ENCODE data around the gene MACROD2.

MACROD2 gene

DNA sequence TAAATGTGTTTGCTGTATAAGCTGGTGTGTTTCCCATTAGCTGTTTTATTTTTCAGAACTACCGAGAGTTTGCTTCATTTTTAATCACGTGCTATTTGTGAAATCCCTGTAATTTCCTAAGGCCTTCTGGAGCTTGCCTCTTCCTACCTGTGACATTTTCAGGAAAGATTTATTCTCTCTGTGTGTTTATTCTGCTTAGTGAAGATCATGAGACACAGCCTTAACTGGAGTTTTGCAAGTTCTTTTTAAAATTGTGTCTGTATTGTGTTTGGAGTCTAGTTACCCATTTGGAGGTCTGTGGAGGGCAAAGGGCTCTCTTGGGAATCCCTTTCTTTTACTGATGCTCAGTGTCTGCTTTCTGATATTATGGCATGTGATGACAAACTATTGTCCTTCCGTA, 701.2 kb downstream of the MACROD2 start:
- H3K27ac Mint-ChIP-seq, result no peak overlapping the region
- H3K4me1 Mint-ChIP-seq (ENCODE audit: low read depth), result no peaks in the 10 kb centered on the region
- no peaks in the 10 kb centered on the region for H3K27me3 Mint-ChIP-seq (ENCODE audit: low read depth)
- H3K4me3 Mint-ChIP-seq, result no peak overlapping the region
- peaks cover 13% of the 10 kb centered on the region for H3K9me3 Mint-ChIP-seq
- no peak for DNase-seq (ENCODE audit: low spot score)
- H3K36me3 Mint-ChIP-seq (ENCODE audit: low read depth), result no peaks in the 10 kb centered on the region

DNA sequence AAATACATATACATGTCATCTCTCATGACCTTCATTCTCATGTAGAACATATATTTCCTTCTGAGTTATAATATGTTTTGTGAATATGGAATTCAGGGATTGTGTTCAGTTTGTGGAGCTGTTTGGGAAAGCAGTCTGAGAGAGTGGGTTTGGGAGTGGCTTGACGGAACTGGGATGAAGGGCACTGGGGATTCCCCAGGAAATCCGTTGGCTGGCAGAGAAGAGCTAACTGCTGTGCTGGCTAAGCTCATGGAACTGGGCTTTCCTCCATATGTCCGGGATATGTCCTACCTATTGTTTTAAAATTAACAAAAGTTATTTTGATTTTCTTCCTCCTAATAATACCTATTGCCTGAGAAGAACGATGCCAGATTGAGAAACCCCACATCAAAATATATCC, 701.6 kb downstream of the MACROD2 start:
- no peak for DNase-seq (ENCODE audit: low spot score)
- Mint-ChIP-seq H3K36me3 (ENCODE audit: low read depth) (no peaks in the 10 kb centered on the region), H3K27me3 (ENCODE audit: low read depth) (no peaks in the 10 kb centered on the region), H3K9me3 (peaks cover 13% of the 10 kb centered on the region), H3K4me3 (no peak overlapping the region), H3K4me1 (ENCODE audit: low read depth) (no peaks in the 10 kb centered on the region), H3K27ac (no peak overlapping the region)

DNA sequence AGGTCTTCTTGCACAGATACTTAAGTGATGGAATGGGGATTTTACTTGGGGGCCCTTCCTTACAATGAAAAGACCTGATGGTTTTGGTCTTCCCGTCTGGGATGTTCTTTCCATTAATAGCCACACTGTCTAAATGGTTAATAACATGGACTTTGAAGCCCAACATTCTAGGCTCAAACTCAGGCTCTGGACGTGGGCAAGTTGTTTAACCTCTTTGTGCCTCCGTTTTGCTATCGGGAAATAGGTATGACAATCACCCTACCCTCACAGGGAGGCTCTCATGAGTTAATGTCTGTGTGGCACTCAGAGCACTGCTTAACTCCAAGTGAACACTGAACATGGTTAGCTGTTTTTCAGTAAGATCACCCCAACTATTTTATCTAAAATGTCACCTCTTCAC, 702.8 kb downstream of the MACROD2 start:
- Mint-ChIP-seq H3K9me3 (peaks cover 13% of the 10 kb centered on the region), H3K27ac (no peak overlapping the region), H3K27me3 (ENCODE audit: low read depth) (no peaks in the 10 kb centered on the region), H3K36me3 (ENCODE audit: low read depth) (no peaks in the 10 kb centered on the region), H3K4me1 (ENCODE audit: low read depth) (no peaks in the 10 kb centered on the region), H3K4me3 (no peak overlapping the region)
- DNase-seq (ENCODE audit: low spot score), result no peak

DNA sequence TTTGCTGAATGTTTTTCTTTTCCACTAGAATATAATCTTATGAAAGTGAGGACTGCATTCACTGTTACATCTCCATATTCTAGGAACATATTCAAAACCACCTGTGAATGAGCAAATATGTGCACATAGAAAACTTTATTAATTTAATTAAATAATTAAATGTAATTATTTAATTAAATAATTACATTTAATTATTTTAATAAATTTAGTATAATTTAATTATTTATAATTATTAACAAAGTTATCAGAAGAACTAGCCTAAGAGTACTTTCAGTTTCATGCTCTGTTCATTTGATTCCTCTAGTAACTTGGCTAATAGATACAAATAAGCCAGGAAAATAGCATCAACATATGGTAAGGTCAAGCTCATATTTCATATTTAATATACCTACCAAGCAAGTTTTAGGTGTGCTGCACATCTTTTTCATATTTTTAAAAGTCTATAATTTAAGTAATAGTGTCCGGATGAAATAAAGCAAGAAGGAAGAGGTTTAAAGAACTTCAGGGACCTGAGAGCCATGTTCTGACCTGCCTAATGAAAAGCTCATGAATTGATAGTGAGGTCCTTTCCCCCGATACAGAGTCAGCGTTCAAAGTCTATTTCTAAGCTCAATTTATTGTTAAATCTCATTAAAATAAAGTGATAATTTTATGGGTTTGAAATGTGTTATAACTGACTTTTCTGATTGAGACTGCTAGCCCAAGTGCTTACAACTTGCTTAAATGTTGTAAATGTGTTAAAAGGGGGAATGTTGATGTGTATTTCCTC, 703.5 kb downstream of the MACROD2 start:
- Mint-ChIP-seq H3K4me3 (no peak overlapping the region), H3K4me1 (ENCODE audit: low read depth) (no peaks in the 10 kb centered on the region), H3K36me3 (ENCODE audit: low read depth) (no peaks in the 10 kb centered on the region), H3K27me3 (ENCODE audit: low read depth) (no peaks in the 10 kb centered on the region), H3K27ac (no peak overlapping the region), H3K9me3 (peaks cover 13% of the 10 kb centered on the region)
- no peak for DNase-seq (ENCODE audit: low spot score)

DNA sequence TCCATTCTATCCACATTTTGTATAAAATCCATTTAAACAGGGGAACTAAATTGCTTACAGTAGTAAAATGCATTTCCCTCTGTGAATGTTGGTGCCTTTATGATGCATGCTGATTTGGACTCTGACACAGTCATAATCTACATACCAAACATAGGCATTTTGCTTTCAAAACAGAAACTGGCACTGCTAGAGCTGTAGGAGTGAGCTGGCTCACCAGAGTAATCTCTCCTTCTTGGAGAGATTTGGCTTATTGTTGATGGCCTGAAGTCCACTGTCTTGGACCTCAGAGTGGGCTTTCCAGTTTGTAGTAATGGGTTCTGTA, 705.3 kb downstream of the MACROD2 start:
- H3K27ac Mint-ChIP-seq, result no peak overlapping the region
- no peak for DNase-seq (ENCODE audit: low spot score)
- H3K9me3 Mint-ChIP-seq, result peaks cover 28% of the 10 kb centered on the region
- H3K4me3 Mint-ChIP-seq, result no peak overlapping the region
- H3K36me3 Mint-ChIP-seq (ENCODE audit: low read depth), result no peaks in the 10 kb centered on the region
- no peaks in the 10 kb centered on the region for H3K4me1 Mint-ChIP-seq (ENCODE audit: low read depth)
- no peaks in the 10 kb centered on the region for H3K27me3 Mint-ChIP-seq (ENCODE audit: low read depth)

DNA sequence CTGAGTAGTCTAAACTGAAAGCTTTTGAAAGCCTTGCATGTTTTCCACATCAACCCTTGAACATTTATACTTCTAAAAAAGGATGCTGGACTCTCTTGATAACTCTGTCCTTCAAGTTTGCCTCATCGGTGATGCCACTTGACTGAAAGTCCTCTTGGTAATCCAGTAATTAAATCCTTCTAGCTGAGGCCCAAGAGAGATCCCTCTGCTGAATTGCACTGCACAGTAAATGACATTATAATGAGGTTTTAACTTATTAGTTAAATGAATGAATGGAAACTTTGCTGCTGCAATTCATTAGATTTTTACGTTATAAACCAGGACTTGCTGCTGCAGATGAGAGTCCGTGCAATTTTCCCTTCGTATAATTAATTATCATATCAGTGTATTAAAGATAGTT, 706.0 kb downstream of the MACROD2 start:
- H3K9me3 Mint-ChIP-seq, result peaks cover 25% of the 10 kb centered on the region
- no peaks in the 10 kb centered on the region for H3K36me3 Mint-ChIP-seq (ENCODE audit: low read depth)
- H3K27ac Mint-ChIP-seq, result no peak overlapping the region
- H3K4me3 Mint-ChIP-seq, result no peak overlapping the region
- H3K4me1 Mint-ChIP-seq (ENCODE audit: low read depth), result no peaks in the 10 kb centered on the region
- no peaks in the 10 kb centered on the region for H3K27me3 Mint-ChIP-seq (ENCODE audit: low read depth)
- DNase-seq (ENCODE audit: low spot score), result no peak

DNA sequence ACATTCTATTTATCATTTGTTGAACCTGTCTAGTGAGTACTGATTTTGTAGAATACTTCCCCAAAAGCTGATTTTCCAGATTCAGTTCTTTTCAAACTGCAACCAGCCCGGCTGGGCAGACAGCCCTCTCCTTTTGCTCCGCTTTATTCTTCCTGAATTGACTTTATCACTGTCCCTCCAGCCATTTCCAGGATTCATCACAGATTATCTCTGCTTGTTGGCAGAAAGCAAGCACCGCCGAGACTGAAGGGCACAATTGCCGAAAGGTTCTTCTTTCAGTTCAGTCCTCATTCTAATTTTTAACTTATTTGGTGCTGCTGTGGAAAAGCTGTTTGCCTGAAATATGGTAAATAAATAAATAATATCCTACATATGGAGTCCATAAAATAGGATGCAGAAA, 711.2 kb downstream of the MACROD2 start:
- H3K4me3 Mint-ChIP-seq, result no peak overlapping the region
- peaks cover 31% of the 10 kb centered on the region for H3K9me3 Mint-ChIP-seq

DNA sequence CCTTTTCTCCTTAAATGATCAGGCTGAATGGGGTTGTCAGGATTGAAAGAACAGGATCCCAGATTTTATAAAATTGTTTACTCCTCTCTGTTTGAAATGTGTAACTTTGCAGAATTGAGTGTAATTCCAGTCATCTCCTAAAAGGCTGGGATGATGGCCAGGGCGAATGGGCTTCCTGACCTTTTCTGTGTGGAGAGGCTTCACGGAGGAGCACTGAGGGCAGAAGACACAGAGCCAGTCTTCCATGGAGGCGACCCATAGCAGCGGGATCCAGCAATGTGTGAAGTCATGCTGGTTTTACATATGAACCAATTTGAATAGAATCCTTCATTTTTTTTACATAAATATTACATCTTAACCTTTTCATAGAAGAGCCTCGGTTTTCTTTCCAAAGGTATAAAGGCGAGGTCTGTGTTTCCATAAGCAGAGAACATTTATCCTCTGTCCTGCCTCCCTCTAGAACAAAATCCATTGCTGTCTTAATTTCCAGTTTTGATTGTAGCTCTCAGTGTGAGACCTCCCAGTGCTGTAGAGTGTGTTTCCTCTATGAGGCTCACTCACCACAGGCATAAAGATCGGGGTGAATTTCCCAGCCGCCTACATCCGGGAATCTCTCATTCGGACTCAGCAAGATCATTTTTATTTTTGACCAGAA, 711.8 kb downstream of the MACROD2 start:
- Mint-ChIP-seq H3K4me1 (ENCODE audit: low read depth) (no peaks in the 10 kb centered on the region), H3K9me3 (peaks cover 33% of the 10 kb centered on the region), H3K27ac (no peak overlapping the region), H3K27me3 (ENCODE audit: low read depth) (no peaks in the 10 kb centered on the region), H3K4me3 (no peak overlapping the region), H3K36me3 (ENCODE audit: low read depth) (no peaks in the 10 kb centered on the region)
- no peak for DNase-seq (ENCODE audit: low spot score)

More for the DNA sequence above, 711.2 kb downstream of the MACROD2 start:
- no peak for DNase-seq (ENCODE audit: low spot score)
- H3K4me1 Mint-ChIP-seq (ENCODE audit: low read depth), result no peaks in the 10 kb centered on the region
- no peak overlapping the region for H3K27ac Mint-ChIP-seq
- no peaks in the 10 kb centered on the region for H3K36me3 Mint-ChIP-seq (ENCODE audit: low read depth)
- H3K27me3 Mint-ChIP-seq (ENCODE audit: low read depth), result no peaks in the 10 kb centered on the region

DNA sequence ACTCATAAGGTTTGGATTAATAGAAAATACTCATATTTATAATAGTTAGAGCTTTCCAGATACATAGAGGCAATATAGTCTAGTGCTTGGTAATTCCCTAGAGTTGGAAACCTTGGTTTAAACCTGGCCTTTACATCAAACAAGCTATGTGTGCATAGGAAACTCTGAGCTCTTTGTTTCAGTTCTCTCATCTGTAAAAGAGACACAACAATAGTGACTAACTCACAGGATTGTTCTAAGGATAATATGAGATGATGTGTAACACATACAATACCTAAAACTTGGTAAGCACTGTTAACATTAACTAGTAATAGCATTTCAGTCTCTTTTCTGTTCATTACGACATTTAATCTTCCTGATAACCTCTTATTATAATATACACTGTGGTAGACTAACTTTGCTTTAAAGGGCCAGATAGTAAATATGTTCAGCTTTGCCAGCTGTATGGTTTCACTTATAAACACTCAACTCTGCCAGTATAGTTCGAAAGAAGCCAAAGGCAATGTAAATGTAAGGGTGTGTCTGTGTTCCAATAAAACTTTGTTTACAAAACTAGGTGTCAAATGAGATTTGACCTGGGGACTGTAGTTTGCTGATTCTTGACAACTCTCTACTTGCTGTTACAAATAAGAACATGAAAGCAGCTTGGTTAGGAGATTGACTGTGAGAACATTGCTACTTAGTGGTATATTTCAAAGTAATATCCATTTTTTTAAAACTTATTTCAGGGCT, 712.7 kb downstream of the MACROD2 start:
- Mint-ChIP-seq H3K36me3 (ENCODE audit: low read depth) (no peaks in the 10 kb centered on the region), H3K4me3 (no peak overlapping the region), H3K9me3 (peaks cover 38% of the 10 kb centered on the region), H3K27me3 (ENCODE audit: low read depth) (no peaks in the 10 kb centered on the region), H3K27ac (no peak overlapping the region), H3K4me1 (ENCODE audit: low read depth) (no peaks in the 10 kb centered on the region)
- no peak for DNase-seq (ENCODE audit: low spot score)

DNA sequence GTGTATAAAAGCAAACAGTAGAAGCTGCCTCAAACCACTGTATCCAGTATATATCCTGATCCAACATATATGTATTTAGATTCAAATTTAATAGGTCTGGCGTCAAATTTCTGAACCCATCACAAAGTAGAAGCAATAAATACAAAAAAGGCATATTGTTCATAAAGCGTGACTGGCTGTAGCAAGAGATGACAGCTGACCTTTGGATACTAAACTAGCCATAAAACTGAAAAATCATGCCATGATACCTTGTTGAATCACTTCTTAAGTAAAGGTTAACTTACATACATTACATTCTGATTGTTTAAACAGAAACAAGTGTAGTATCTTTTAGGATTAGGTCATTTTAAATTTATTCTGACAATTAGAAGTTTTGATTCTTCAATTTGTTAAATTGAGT, 714.1 kb downstream of the MACROD2 start:
- Mint-ChIP-seq H3K27me3 (ENCODE audit: low read depth) (no peaks in the 10 kb centered on the region), H3K36me3 (ENCODE audit: low read depth) (no peaks in the 10 kb centered on the region), H3K9me3 (peaks cover 44% of the 10 kb centered on the region), H3K4me3 (no peak overlapping the region), H3K27ac (no peak overlapping the region), H3K4me1 (ENCODE audit: low read depth) (no peaks in the 10 kb centered on the region)
- DNase-seq (ENCODE audit: low spot score), result no peak

DNA sequence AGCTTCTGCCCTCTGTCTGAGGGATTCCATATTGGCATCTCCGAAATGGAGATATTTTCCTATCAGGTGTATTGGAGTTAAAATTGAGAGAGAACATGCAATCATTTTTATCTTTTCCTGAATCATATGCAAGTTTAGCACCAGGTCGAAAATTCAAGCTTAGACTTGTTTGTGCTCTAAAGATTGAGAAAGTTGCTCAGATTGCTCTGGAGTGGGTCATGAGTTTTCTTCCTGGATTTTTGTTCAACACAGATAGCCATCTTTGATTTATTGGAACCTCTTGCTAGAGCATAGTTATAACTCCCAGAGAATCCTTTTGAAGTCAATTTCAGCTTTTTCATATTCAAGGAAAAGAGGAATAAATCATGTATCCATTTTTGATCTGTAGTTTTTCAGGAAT, 715.6 kb downstream of the MACROD2 start:
- Mint-ChIP-seq H3K4me3 (no peak overlapping the region), H3K36me3 (ENCODE audit: low read depth) (no peaks in the 10 kb centered on the region), H3K27me3 (ENCODE audit: low read depth) (no peaks in the 10 kb centered on the region), H3K9me3 (peaks cover 42% of the 10 kb centered on the region), H3K27ac (no peak overlapping the region), H3K4me1 (ENCODE audit: low read depth) (no peaks in the 10 kb centered on the region)
- no peak for DNase-seq (ENCODE audit: low spot score)

DNA sequence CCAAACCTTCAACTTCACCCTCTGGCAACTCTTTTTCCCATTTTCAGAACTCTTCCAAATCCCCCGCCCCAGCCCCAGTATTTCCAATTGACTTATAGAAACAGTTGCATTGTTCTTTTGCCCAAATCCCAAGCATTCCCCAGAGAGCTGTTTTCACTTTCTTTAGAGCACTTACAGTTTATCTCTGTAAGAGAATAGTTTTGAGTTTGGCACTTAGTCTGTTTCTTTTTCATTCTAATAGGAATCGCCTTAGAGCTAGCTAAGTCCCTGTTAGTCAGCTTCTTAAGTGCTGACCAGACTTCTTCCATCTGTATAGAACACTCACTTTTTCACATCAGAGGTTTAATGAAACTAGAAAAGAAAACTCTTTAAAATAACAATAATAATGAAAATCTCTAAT, 716.3 kb downstream of the MACROD2 start:
- Mint-ChIP-seq H3K27ac (no peak overlapping the region), H3K4me1 (ENCODE audit: low read depth) (no peaks in the 10 kb centered on the region), H3K4me3 (no peak overlapping the region), H3K9me3 (peaks cover 49% of the 10 kb centered on the region), H3K36me3 (ENCODE audit: low read depth) (no peaks in the 10 kb centered on the region), H3K27me3 (ENCODE audit: low read depth) (no peaks in the 10 kb centered on the region)
- no peak for DNase-seq (ENCODE audit: low spot score)

DNA sequence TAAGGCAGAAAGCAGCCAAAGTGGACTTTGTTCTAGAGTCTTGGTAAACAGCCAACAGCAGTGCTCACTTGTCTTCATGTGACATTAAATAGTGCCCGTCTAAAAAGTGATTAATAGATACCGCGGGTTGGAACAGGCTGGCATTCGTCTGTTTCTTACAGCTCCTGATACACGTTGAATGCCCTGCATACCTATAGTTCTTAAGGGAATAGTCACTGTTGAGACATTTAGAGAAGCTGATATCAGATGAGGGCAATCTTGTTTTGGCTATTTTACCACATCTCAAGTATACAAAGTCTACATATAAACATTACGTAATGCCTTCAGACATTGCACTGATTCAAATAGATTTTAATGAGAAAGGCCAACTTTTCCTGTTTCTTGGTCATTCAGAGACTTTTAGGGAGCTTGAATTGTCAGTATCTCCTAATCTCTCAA, 717.0 kb downstream of the MACROD2 start:
- no peaks in the 10 kb centered on the region for H3K27me3 Mint-ChIP-seq (ENCODE audit: low read depth)

DNA sequence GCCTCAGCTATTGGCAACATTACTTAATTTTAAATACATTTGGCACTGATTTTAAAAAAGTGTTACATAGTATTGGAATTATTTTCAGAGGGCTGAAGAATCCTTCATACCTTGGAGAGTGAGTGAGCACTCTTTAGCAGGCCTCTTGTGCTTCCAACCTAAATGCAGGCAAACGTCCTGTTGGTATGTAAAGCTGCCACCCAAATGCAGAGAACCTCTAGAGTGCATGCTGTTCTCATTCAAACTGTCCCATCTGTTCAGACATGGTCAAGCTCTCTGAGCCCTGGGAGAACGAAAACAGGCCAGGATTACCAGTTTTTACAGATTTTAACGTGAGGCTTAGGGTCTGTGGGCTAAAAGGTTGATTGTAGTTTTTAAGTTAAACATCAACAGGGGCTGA, 720.1 kb downstream of the MACROD2 start:
- H3K27ac Mint-ChIP-seq, result no peak overlapping the region
- no peaks in the 10 kb centered on the region for H3K27me3 Mint-ChIP-seq (ENCODE audit: low read depth)
- H3K4me3 Mint-ChIP-seq, result no peak overlapping the region
- DNase-seq (ENCODE audit: low spot score), result no peak
- H3K36me3 Mint-ChIP-seq (ENCODE audit: low read depth), result no peaks in the 10 kb centered on the region
- H3K4me1 Mint-ChIP-seq (ENCODE audit: low read depth), result no peaks in the 10 kb centered on the region
- H3K9me3 Mint-ChIP-seq, result peaks cover 53% of the 10 kb centered on the region

More for the DNA sequence above, 717.0 kb downstream of the MACROD2 start:
- peaks cover 50% of the 10 kb centered on the region for H3K9me3 Mint-ChIP-seq
- no peak overlapping the region for H3K27ac Mint-ChIP-seq
- no peaks in the 10 kb centered on the region for H3K36me3 Mint-ChIP-seq (ENCODE audit: low read depth)
- no peak overlapping the region for H3K4me3 Mint-ChIP-seq
- no peaks in the 10 kb centered on the region for H3K4me1 Mint-ChIP-seq (ENCODE audit: low read depth)
- DNase-seq (ENCODE audit: low spot score), result no peak
